HUES48 (cell line): ENCODE measurements around the gene PAPPA.

Source experiments
- H3K27ac ChIP-seq: one replicate; pipeline ENCODE4 v1.7.0; 2013; ENCODE audit warnings: low read depth, low read length, inconsistent platforms
- H3K27me3 ChIP-seq: 2 replicates; pipeline ENCODE4 v1.6.1; 2013; ENCODE audit warnings: mild to moderate bottlenecking, low read length; ENCODE audit not compliant: control insufficient read depth, insufficient read depth
- H3K36me3 ChIP-seq: 2 replicates; pipeline ENCODE4 v1.6.1; 2013; ENCODE audit warnings: low read length; ENCODE audit not compliant: control insufficient read depth, insufficient read depth
- H3K4me1 ChIP-seq: 2 replicates; pipeline ENCODE4 v1.6.1; 2013; ENCODE audit warnings: mild to moderate bottlenecking, low read length; ENCODE audit not compliant: control insufficient read depth, insufficient read depth
- H3K4me3 ChIP-seq: 2 replicates; pipeline ENCODE4 v1.5.1; 2013; ENCODE audit warnings: mild to moderate bottlenecking, low read depth, low read length
- H3K9ac ChIP-seq: 2 replicates; pipeline ENCODE4 v1.6.1; 2013; ENCODE audit warnings: mild to moderate bottlenecking, low read depth, low read length, moderate library complexity
- H3K9me3 ChIP-seq: 2 replicates; pipeline ENCODE4 v1.6.1; 2013; ENCODE audit warnings: low read length; ENCODE audit not compliant: control insufficient read depth, insufficient read depth

PAPPA gene

DNA sequence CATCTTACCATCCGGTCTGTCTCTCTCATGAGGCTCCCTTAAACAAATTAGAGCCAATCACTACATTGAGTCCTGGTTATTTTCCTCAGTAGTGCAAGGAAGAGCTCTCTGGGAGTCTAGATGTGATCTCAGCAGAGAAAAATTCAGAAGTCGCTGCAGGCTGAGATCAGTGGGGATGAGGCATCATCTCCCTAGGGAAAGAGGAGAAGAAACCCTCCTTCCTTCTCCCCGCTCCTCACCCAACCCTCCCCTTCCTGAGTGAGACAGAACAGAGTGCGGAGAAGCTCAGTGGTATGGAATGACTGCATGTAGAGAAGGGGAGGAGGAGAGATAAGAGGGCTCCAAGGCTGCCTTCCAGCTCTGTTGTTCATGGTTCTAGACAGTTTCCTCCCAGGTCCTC, 80.5 kb downstream of the PAPPA start:
- Histone ChIP-seq H3K27ac (peak overlapping the region; percentile 50), H3K36me3 (no peaks in the 10 kb centered on the region), H3K4me3 (no peak overlapping the region), H3K9ac (no peak overlapping the region), H3K27me3 (no peaks in the 10 kb centered on the region), H3K4me1 (no peaks in the 10 kb centered on the region), H3K9me3 (no peaks in the 10 kb centered on the region)

DNA sequence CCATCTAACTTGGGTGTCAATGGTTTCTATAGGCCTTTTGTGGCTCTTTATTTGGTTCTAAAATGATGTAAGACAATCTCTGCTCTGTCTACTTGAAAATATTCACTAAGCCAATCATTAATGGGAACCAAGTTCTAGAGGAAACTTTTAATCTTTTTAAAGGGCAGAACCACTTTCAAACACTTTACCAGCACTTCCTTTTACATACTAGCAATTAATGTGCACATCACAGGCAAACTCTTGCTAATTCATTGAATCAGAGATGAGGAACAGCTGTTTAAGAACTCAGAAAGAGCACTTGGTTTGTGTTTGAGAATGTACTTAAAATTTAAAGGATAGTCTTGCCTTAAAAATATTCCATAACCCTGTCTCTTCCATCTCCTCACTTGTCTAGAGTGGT, 83.4 kb downstream of the PAPPA start:
- Histone ChIP-seq H3K27me3 (no peaks in the 10 kb centered on the region), H3K36me3 (no peaks in the 10 kb centered on the region), H3K9ac (no peak overlapping the region), H3K9me3 (no peaks in the 10 kb centered on the region), H3K4me3 (no peak overlapping the region), H3K4me1 (no peaks in the 10 kb centered on the region), H3K27ac (no peak overlapping the region)

DNA sequence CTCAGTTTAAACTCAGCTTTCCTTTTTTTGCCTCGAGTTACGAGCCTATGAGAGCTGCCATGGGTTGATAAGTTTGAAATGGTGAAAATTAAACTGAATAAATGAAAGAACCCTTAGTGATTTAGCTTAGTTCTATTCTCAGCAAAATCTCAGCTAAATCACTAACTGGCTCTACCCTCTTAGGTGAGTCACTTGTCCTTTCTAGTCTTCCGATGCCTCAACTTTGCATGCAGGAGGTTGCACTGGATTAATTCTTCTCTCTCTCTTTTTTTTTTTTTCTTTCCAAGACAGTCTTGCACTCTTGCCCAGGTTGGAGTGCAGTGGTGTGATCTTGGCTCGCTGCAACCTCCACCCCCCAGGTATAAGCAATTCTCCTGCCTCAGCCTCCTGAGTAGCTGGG, 83.9 kb downstream of the PAPPA start:
- Histone ChIP-seq H3K36me3 (no peaks in the 10 kb centered on the region), H3K27ac (no peak overlapping the region), H3K9ac (no peak overlapping the region), H3K4me3 (no peak overlapping the region), H3K27me3 (no peaks in the 10 kb centered on the region), H3K4me1 (no peaks in the 10 kb centered on the region), H3K9me3 (no peaks in the 10 kb centered on the region)

DNA sequence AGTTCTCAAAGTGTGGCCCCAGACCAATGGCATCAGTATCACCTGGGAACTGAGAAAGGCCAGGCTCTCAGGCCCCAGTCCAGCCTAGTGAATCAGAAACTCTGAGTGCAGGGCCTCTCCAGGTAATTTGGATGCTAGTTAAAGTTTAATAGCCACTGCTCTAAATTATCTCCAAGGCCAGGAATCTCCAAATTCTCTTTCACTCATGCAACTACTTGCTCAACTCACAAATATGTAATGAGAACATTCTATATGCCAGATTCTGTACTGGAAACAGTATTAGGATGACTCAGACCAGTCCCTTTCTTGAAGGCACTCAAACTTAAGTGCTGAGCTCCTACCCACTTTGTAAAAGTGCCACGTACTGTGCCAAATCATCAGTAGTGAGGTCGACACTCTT, 84.6 kb downstream of the PAPPA start:
- Histone ChIP-seq H3K27ac (no peak overlapping the region), H3K4me3 (no peak overlapping the region), H3K4me1 (no peaks in the 10 kb centered on the region), H3K9ac (no peak overlapping the region), H3K36me3 (no peaks in the 10 kb centered on the region), H3K27me3 (no peaks in the 10 kb centered on the region), H3K9me3 (no peaks in the 10 kb centered on the region)

DNA sequence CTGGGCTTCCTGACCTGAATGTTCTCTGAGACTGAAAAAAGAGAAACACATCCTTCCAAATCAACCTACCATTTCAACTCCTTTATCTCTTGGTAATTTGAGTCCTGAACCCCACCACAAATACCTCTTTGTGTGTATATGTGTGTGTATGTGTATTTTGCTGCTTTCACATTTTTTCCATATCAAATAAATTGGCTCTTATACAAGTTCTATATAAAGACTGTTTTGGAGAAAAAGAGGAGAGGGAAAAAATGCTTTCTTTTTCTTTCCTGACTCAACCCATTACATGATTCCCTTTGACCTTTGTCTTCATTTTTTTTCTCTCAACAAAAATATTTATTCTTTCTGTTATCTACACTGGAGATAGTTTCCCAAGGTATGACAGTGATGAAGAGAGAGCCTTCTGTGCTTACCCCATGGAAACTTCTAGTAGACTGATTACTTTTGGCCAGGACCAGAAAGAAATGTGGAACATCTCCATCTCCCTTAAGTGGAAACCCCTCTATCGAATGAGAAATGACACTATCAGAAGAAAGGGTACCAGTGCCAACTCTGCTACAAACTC, 85.3 kb downstream of the PAPPA start:
- Histone ChIP-seq H3K4me3 (no peak overlapping the region), H3K27me3 (no peaks in the 10 kb centered on the region), H3K9ac (no peak overlapping the region), H3K4me1 (no peaks in the 10 kb centered on the region), H3K9me3 (no peaks in the 10 kb centered on the region), H3K27ac (no peak overlapping the region), H3K36me3 (no peaks in the 10 kb centered on the region)

DNA sequence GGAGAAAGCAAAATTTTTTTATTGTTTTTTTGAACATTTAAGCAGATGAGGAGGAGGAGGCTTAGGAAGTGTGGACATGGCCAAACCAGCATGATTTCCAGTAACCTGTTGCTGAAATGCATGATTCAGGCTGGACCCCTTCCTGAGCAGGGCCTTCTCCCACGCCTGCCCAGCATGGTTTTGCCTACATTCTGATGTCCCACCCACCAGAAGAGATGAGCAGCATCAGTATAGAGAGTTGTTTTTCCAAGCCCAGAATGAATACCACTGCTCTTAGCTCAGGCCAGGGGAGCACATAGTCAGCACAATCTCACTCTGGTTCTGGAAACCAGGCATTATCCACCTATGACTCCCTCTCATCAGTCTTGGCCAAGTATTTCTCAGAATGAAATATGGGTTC, 90.1 kb downstream of the PAPPA start:
- Histone ChIP-seq H3K4me1 (no peaks in the 10 kb centered on the region), H3K4me3 (no peak overlapping the region), H3K36me3 (no peaks in the 10 kb centered on the region), H3K9ac (no peak overlapping the region), H3K27ac (no peak overlapping the region), H3K9me3 (no peaks in the 10 kb centered on the region), H3K27me3 (no peaks in the 10 kb centered on the region)

DNA sequence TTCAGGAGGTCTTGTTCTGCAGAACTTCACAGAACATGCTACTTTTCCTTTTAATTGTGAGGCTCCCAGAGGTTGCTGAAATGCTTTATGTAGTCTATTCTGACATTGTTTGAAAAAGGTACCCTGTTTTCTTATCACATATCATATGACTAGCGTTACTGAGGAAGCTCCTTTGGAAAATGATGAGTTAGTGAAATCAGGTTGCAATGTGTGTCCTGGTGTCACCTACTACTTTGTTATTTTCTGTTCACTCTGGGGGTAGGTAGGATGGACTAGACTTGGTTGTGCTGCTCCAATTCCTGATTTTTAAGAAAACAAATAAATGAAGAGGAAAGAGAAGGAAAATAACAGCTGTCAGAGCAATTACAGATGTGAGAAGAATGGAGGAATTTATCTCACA, 93.7 kb downstream of the PAPPA start:
- Histone ChIP-seq H3K9ac (no peak overlapping the region), H3K4me1 (no peaks in the 10 kb centered on the region), H3K27me3 (no peaks in the 10 kb centered on the region), H3K36me3 (no peaks in the 10 kb centered on the region), H3K9me3 (no peaks in the 10 kb centered on the region), H3K27ac (no peak overlapping the region), H3K4me3 (no peak overlapping the region)

DNA sequence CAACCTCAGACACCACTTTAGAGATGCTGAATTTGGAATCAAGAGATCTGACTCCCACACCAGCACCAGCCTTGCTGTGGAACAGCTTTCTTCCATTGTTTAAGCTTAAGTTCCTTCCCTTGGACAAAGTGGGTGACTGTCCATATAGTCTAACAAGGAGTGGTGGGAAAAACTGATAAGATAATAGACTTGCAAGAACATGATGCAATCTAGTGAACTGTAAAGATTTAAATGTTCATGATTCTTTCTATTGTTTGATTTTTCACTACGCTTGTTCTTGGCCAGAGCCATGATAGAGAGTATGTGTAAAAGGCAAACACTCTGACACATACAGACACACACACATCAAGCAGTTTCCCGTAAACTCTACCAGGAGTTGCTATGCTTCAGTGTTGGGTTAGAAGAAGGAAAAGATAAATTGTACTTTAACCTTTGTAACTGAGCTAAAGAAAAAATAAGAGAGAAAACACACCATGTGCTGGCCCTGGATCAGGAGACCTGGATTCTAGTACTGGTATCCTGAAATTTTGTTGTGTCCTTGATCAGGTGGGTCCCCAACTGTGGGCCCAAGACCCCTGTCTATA, 94.3 kb downstream of the PAPPA start:
- H3K36me3 ChIP-seq, result no peaks in the 10 kb centered on the region
- H3K9ac ChIP-seq, result no peak overlapping the region

DNA sequence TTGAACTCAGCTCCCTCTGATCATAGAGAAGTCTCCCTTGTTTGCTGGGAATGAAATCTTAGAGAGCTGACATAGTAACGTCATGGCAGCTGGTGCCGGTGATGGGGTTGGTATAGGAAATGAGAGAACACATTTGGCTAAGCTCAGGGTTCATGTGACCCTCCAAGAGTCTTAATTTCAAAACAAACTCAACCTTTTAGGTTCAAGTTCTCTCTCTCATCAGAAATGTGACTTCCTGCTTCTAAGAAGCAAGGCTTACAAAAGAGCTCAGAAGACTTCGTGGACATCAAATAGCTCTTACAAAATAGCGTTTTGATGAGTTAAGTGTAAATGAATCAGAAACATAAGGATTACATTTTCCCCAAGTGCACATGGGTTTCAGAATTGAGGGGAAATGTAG, 97.3 kb downstream of the PAPPA start:
- H3K36me3 ChIP-seq, result no peaks in the 10 kb centered on the region
- H3K9me3 ChIP-seq, result no peaks in the 10 kb centered on the region
- no peak overlapping the region for H3K27ac ChIP-seq
- H3K4me1 ChIP-seq, result no peaks in the 10 kb centered on the region
- no peak overlapping the region for H3K9ac ChIP-seq
- no peaks in the 10 kb centered on the region for H3K27me3 ChIP-seq
- no peak overlapping the region for H3K4me3 ChIP-seq

More for the DNA sequence above, 94.3 kb downstream of the PAPPA start:
- Histone ChIP-seq H3K4me3 (no peak overlapping the region), H3K27me3 (no peaks in the 10 kb centered on the region), H3K4me1 (no peaks in the 10 kb centered on the region), H3K9me3 (no peaks in the 10 kb centered on the region), H3K27ac (no peak overlapping the region)

DNA sequence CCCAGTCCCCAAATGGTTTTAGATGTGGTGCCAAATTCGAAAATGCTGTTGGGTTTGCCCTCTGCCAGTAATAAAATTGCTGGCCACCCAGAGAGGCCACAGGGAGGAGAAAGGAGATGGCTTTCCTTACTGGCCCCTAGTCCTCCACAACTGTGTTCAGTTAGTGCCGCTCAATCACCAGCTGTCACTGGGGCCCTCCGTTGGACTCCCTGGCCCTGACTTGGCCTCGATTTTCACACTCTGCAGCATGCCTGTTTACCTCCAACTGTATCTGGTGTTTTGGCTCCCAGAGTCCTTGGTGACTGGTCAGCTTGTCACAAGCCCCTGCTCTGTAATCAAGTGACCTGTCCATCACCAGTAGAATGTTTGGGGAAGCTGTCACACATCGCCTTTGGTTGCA, 97.8 kb downstream of the PAPPA start:
- H3K36me3 ChIP-seq, result no peaks in the 10 kb centered on the region
- no peak overlapping the region for H3K4me3 ChIP-seq
- no peaks in the 10 kb centered on the region for H3K4me1 ChIP-seq
- H3K9me3 ChIP-seq, result no peaks in the 10 kb centered on the region
- H3K9ac ChIP-seq, result no peak overlapping the region
- H3K27me3 ChIP-seq, result no peaks in the 10 kb centered on the region
- no peak overlapping the region for H3K27ac ChIP-seq

DNA sequence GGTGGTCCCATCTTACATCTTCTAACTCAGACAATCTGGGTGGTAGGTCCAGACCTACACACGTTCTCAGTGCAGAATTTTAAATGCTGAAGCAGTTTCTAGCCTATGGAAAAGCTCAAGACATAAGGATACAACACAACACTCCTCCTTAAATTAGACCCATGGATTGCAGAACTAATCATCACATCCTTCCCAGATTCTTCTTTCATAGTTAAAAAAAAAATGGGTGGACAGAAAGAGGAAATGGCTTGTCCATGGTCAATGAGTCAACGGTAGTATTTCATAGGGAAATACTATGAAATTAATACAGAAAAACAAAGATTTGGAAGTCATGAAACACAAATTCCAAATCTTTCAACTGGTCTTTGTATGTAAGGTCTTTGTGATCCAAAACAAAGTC, 106.9 kb downstream of the PAPPA start:
- H3K9ac ChIP-seq, result no peak overlapping the region
- no peaks in the 10 kb centered on the region for H3K4me1 ChIP-seq
- H3K36me3 ChIP-seq, result no peaks in the 10 kb centered on the region
- peaks cover 3% of the 10 kb centered on the region; the same call in 1 of the 2 replicates for H3K27me3 ChIP-seq
- no peaks in the 10 kb centered on the region for H3K9me3 ChIP-seq
- no peak overlapping the region for H3K27ac ChIP-seq
- no peak overlapping the region for H3K4me3 ChIP-seq
